Measurements from ENCODE around the gene NAGK.

The NAGK gene

DNA sequence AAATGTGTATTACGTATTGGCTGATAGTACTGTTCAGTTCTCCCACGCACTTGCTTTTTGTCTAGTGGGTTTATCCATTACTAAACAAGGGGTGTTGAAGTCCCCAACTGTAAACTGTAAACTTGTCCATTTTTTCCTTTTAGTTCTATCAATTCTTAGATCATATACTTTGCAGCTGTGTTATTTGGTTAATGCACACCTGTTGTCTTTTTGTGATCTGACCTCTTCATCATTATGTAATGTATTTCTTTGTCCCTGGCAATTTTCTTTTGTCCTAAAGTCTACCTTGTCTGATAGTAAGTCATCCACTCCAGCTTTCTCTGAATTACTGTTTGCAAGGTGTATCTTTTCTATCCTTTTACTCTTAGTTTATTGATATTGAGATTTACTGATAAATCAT is 39.6 kb downstream of the NAGK start:
- DNase-seq (ENCODE audit: low spot score), result no peak

DNA sequence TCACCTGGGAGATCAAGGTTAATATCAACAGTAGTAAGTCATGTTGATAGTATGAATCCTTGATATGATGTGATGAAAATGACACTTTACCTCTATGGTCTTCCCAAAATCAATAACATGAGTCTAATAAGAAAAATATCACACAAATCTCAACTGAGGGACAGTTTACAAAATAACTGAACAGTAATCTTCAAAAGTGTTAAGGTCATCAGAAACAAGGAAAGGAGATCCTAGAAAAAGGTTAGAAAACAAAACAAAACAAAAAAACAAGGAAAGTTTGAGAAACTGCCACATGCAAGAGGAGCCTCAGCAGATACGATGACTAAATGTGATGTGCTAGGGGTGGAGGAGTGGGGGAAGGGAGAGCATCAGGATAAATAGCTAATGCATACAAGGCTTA is 45.4 kb downstream of the NAGK start:
- no peak for DNase-seq (ENCODE audit: low spot score)

DNA sequence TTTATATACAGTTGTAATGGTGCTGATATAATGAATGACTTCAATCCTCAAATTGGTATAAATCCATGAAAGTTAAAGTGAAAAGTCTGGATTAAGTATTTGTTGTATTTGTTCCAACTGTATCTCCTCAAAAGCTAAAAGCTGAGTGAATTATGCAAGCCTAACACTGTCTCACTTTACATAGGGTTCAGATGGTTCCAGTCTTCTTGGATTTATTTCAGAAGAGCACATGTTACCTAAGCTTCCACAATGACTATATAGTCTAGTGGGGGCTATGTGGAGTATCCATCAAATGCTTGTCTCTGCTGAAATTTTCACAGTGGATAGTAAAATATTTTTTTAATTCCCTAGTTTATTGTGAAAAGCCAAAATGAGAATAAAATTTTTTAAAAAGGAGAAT is 48.6 kb downstream of the NAGK start:
- DNase-seq (ENCODE audit: low spot score), result no peak

DNA sequence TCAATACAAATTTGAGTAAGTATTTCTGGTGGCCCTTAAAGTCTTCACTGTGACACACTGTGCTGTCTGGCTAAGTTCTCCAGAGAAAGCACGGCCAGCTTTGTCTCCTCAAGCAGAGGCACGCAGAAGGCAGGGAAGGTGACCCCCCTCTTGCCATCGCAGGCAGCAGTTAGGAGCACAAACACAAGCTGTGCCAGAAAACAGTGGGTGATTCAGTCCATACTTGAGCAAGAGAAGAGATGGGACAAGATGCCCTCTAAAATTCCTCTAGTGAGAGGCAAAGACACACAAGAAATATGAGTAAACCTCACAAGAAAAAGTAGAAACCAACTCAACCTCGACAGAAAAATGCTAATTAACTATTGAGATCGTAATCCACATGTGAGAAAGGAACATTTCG is 51.7 kb downstream of the NAGK start:
- DNase-seq (ENCODE audit: low spot score), result peak; percentile 9

DNA sequence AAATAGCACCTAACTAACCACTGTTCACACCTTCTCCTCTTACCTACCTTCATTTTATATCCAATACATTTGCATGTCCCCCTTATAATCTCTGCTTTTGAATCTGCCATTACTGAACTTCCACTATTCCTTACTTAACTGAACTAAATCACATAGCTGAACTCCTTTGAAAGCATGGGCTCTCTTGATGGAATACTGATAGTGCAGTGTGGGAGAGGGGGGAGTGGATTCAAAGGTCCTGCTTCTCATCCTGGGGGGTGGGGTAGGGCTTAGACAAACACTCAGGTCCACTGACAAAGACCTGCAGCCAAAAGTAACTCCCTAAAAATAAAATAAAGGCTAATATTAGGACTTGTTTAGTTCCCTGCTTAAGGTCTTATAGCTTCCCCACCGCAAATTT is 53.0 kb downstream of the NAGK start:
- no peak for DNase-seq (ENCODE audit: low spot score)

DNA sequence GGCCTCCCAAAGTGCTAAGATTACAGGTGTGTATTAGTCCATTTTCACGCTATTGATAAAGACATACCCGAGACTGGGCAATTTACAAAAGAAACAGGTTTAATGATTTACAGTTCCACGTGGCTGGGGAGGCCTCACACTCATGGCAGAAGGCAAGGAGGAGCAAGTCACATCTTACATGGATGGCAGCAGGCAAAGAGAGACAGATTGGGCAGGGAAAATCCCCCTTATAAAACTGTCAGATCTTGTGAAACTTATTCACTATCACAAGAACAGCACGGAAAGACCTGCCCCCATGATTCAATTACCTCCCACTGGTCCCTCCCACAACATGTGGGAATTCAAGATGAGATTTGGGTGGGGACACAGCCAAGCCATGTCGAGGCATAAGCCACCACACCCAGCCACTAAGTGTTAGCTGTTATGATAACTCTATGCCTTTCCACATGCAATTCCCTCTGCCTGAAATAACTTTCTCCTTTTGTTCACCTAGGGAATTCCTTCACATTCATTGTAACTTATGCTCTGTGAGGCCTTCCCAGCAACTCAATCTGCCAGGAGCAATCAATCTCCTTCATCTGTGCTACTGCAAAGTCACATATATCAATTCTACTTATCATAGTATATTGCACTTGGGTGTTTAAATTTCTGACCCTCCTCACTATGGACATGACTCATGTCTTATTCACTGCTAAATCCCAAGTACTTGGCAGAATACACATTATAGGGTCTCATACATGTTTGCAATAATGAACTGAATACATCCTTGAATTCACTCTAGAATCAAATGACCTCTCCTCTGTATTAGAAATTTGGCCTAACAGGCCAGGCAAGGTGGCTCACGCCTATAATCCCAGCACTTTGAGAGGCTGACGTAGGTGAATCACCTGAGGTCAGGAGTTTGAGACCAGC is 54.2 kb downstream of the NAGK start:
- DNase-seq (ENCODE audit: low spot score), result no peak

DNA sequence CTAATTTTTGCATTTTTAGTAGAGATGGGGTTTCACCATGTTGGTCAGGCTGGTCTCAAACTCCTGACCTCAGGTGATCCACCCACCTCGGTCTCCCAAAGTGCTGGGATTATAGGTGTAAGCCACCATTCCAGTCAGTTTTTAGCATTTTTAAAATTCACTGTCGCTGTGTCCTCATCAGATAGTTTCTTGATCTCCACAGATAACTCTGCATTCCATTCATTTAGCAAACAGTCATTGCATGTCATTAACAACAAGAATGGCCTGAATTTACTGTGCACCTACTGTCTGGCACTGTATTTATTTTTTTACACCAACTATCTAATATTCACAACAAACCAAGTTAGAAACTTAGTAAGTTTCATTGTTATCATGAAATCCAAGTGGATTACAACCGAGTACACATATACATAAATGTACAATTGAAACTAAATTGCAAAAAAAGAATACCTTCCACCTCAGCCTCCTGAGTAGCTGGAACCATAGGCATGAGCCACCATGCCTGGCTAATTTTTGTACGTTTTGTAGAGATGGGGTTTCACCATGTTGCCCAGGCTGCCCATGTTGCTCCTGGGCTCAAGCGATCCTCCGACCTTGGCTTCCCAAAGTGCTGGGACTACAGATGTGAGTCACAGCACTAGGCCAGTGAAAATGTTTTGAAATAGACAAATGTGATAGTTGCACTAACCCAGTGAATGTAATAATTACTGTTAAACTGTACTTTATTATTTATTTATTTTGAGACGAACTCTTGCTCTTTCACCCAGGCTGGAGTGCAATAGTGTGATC is 57.3 kb downstream of the NAGK start:
- DNase-seq (ENCODE audit: low spot score), result no peak

DNA sequence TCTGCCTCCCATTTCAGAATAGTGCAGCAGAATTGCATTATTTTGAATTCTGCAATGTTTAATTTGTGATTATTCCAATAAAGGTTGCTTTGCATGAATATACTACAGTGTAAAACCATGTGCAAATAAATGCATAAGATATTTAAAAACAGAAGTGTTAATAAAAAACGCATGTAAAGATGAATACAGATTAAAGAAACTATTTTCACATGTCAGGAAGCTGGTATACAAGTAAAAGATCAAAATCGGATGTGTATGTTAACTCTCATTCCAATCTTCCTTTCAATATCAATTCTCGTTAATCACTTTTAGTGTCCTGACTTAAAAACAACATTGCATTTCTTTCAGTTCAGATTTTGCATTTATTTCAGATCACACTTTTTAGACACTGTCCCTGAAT is 58.5 kb downstream of the NAGK start:
- no peak for DNase-seq (ENCODE audit: low spot score)
